GM12878 (cell line): ENCODE data around the gene ARHGAP30. TPM values are rescaled to one million over a fixed set of nuclear protein-coding genes. Genes with fewer than 3 reads are reported as not detected.
A peak's percentile ranks its signal among the peaks of the same experiment; 100 is the strongest.

Experiments used
- CBFB ChIP-seq: IDR thresholded peaks from 2 replicates; pipeline ENCODE4 v1.6.1; 2016; ENCODE audit warnings: antibody characterized with exemption, low read depth
- ESRRA ChIP-seq: IDR thresholded peaks from 2 replicates; pipeline ENCODE4 v1.6.1; 2012; ENCODE audit warnings: mild to moderate bottlenecking, low read length, improper control_type of control experiment
- ETV6 ChIP-seq, 2 experiments: fragments of 450-650 bp in 1 of 2; IDR thresholded peaks in 1 of 2; conservative IDR thresholded peaks in 1 of 2; 2 replicates each; pipeline ENCODE4 v1.6.1; 2014; ENCODE audit warnings: antibody characterized with exemption in 1 of 2, borderline replicate concordance in 1 of 2, low read depth in 1 of 2, mild to moderate bottlenecking in 1 of 2, moderate library complexity in 1 of 2
- FOS ChIP-seq: IDR thresholded peaks from 3 replicates; pipeline ENCODE4 v1.6.1; 2011; ENCODE audit warnings: borderline replicate concordance; ENCODE audit not compliant: insufficient read length; ENCODE audit errors: extremely low read depth
- FOXK2 ChIP-seq: fragments of 450-650 bp; IDR thresholded peaks from 2 replicates; pipeline ENCODE4 v1.6.1; 2017; ENCODE audit warnings: mild to moderate bottlenecking, moderate library complexity
- GABPA ChIP-seq: IDR thresholded peaks from 2 replicates; pipeline ENCODE4 v1.6.1; 2014; ENCODE audit warnings: antibody characterized with exemption, low read depth, mild to moderate bottlenecking, inconsistent platforms
- HDAC2 ChIP-seq: fragments of 200-600 bp; sonication (generic); IDR thresholded peaks from 2 replicates; pipeline ENCODE4 v1.6.1; 2017
- IKZF1 ChIP-seq: fragments of 450-650 bp; conservative IDR thresholded peaks from 2 replicates; pipeline ENCODE4 v1.6.1; 2017; ENCODE audit warnings: antibody characterized with exemption, mild to moderate bottlenecking
- KAT2A ChIP-seq: conservative IDR thresholded peaks from 2 replicates; pipeline ENCODE4 v1.6.1; 2011; ENCODE audit warnings: low read depth, low read length; ENCODE audit not compliant: control insufficient read depth
- NFIC ChIP-seq: IDR thresholded peaks from 2 replicates; pipeline ENCODE4 v1.6.1; 2012; ENCODE audit warnings: low read depth, mild to moderate bottlenecking, inconsistent platforms, low read length, moderate library complexity
- RB1 ChIP-seq: fragments of 450-650 bp; formaldehyde crosslinking; IDR thresholded peaks from 2 replicates; pipeline ENCODE4 v1.6.1; 2017; ENCODE audit warnings: mild to moderate bottlenecking, borderline replicate concordance
- RELA ChIP-seq: fragments of 450-650 bp; IDR thresholded peaks from 2 replicates; pipeline ENCODE4 v1.8.0; 2014; ENCODE audit warnings: borderline replicate concordance; ENCODE audit not compliant: partially characterized antibody
- SMAD1 ChIP-seq: fragments of 450-650 bp; IDR thresholded peaks from 2 replicates; pipeline ENCODE4 v1.6.1; 2018; ENCODE audit warnings: mild to moderate bottlenecking, low read depth; ENCODE audit not compliant: partially characterized antibody
- SPI1 ChIP-seq: IDR thresholded peaks from 2 replicates; pipeline ENCODE4 v1.6.1; 2011; ENCODE audit warnings: low read depth, mild to moderate bottlenecking, low read length, moderate library complexity, borderline replicate concordance; ENCODE audit not compliant: insufficient read depth
- SUZ12 ChIP-seq: fragments of 200-600 bp; sonication (generic); IDR thresholded peaks from one replicate; pipeline ENCODE4 v1.6.1; 2018; ENCODE audit warnings: antibody characterized with exemption, mild to moderate bottlenecking; ENCODE audit not compliant: unreplicated experiment
- TARDBP ChIP-seq: IDR thresholded peaks from 2 replicates; pipeline ENCODE4 v1.6.1; 2016; ENCODE audit warnings: borderline replicate concordance
- ZNF217 ChIP-seq: fragments of 450-650 bp; IDR thresholded peaks from 2 replicates; pipeline ENCODE4 v1.6.1; 2017; ENCODE audit warnings: antibody characterized with exemption, mild to moderate bottlenecking
- ZNF384 ChIP-seq: IDR thresholded peaks from 2 replicates; pipeline ENCODE4 v1.6.1; 2012; ENCODE audit warnings: low read depth, mild to moderate bottlenecking, low read length, improper control_type of control experiment, borderline replicate concordance
- polyA plus RNA-seq, 11 experiments: library from polyadenylated mRNA; depleted of rRNA in 4 of 11; unstranded in 6 of 11; stranded (reverse) in 5 of 11; fragments of >200 nt; fragmentation: Nextera tagmentation in 4 of 11; fragmentation: Illumina TruSeq in 1 of 11; extraction: Ambion mirVana in 4 of 11; extraction: Trizol in 1 of 11; gene quantifications; 1 replicate in 1 of 11; 2 replicates in 10 of 11; pipeline versions ENCODE4 v1.2.1 to v1.2.3, GENCODE V29; 2011 to 2016; ENCODE audit warnings: inconsistent platforms in 2 of 11, missing spikeins in 2 of 11, low read depth in 1 of 11
- total RNA-seq, 4 experiments: library from RNA; depleted of rRNA in 3 of 4; stranded (reverse); fragments of >200 nt in 3 of 4; fragmentation: Illumina TruSeq in 1 of 4; extraction: Trizol in 1 of 4; gene quantifications; 2 replicates each; pipeline versions ENCODE4 v1.2.1 to v1.2.3, GENCODE V29; 2013 to 2021
- TF ChIP-seq, protein P1 (sequence below): fragments of 450-650 bp; IDR thresholded peaks from 2 replicates; pipeline ENCODE4 v1.6.1; 2018; ENCODE audit warnings: borderline replicate concordance, mild to moderate bottlenecking; ENCODE audit not compliant: partially characterized antibody
- TF ChIP-seq, protein P2 (sequence below): IDR thresholded peaks from 2 replicates; pipeline ENCODE4 v1.6.1; 2011; ENCODE audit warnings: low read depth, low read length, improper control_type of control experiment, borderline replicate concordance
- TF ChIP-seq, protein P3 (sequence below): fragments of 450-650 bp; IDR thresholded peaks from 2 replicates; pipeline ENCODE4 v1.6.1; 2017; ENCODE audit warnings: low read depth, mild to moderate bottlenecking, moderate library complexity
- TF ChIP-seq, protein P4 (sequence below): IDR thresholded peaks from 2 replicates; pipeline ENCODE4 v1.6.1; 2011; ENCODE audit warnings: borderline replicate concordance, low read depth, mild to moderate bottlenecking, moderate library complexity, mixed read lengths, low read length; ENCODE audit not compliant: insufficient read depth; ENCODE audit errors: extremely low read length
- TF ChIP-seq, protein P5 (sequence below): IDR thresholded peaks from 2 replicates; pipeline ENCODE4 v1.6.1; 2012; ENCODE audit warnings: low read length, inconsistent platforms

ARHGAP30 gene
- total and polyA plus RNA-seq, 10 of the 15 experiments (the other 5 are each of a cell fraction or from before 2014, with no cell fraction given) = 12.9 to 143 (median 76.3) TPM

DNA sequence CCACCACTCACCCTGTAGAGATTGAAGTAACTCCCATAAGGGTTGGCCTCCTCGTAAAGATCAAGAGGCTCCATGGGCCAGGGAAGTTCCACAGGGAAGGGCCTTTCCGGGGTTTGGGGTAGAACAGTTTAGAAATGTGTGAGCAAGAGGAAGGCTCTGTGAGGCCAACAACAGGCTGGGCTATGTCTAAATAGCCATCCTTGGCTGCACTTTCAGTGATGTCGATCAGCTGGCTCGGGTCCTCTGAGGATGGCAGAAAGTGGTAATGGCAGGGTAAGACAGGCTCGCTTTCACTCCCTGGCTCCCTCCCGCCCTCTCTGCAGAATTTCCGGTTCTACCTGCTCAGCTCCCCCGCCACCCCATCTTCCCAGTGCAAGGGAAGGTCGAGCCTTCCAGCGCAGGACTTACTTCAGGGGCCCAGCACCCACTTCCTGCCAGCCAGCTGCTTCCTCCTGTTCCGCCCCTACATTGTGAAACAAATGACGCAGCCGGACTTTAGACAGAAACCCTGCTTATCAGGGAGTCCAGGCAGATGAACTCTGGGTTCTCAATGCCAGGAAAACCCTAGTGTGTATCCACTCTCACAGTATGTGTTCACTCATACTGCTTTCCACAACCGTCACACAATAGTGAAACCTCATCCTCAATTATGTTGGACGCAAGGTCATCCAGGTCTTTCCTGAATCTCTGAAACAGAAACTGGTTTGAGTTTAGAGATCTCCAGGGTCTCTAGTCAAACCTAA lies 56.0 kb downstream of the ARHGAP30 start (continued):
- TF ChIP-seq, protein P1, sequence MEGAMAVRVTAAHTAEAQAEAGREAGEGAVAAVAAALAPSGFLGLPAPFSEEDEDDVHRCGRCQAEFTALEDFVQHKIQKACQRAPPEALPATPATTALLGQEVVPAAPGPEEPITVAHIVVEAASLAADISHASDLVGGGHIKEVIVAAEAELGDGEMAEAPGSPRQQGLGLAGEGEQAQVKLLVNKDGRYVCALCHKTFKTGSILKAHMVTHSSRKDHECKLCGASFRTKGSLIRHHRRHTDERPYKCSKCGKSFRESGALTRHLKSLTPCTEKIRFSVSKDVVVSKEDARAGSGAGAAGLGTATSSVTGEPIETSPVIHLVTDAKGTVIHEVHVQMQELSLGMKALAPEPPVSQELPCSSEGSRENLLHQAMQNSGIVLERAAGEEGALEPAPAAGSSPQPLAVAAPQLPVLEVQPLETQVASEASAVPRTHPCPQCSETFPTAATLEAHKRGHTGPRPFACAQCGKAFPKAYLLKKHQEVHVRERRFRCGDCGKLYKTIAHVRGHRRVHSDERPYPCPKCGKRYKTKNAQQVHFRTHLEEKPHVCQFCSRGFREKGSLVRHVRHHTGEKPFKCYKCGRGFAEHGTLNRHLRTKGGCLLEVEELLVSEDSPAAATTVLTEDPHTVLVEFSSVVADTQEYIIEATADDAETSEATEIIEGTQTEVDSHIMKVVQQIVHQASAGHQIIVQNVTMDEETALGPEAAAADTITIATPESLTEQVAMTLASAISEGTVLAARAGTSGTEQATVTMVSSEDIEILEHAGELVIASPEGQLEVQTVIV = no peak
- TF ChIP-seq ZNF384 (no peak), SUZ12 (no peak), TARDBP (0 out of 2 replicates have a peak, but pooled peaks have one; percentile 43), SMAD1 (no peak), ZNF217 (no peak; the same call in 1 of the 2 replicates), FOS (no peak), ESRRA (no peak), HDAC2 (no peak), ETV6 (conservative IDR thresholded peaks at IDR 0.05 in 1 of 2, IDR thresholded peaks at IDR 0.05 in 1 of 2; ENCODE audit: borderline replicate concordance in 1 of 2, low read depth in 1 of 2) (peak in 1 of 2 experiments; percentile 93; a peak in 2 of 4 replicates), RB1 (no peak), KAT2A (no peak), NFIC (peak; percentile 75), SPI1 (peak; percentile 71), CBFB (no peak; the same call in 1 of the 2 replicates), GABPA (peak; percentile 82), RELA (peak; percentile 71), IKZF1 (peak; percentile 96), FOXK2 (no peak)
- TF ChIP-seq, protein P2, sequence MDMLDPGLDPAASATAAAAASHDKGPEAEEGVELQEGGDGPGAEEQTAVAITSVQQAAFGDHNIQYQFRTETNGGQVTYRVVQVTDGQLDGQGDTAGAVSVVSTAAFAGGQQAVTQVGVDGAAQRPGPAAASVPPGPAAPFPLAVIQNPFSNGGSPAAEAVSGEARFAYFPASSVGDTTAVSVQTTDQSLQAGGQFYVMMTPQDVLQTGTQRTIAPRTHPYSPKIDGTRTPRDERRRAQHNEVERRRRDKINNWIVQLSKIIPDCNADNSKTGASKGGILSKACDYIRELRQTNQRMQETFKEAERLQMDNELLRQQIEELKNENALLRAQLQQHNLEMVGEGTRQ = no peak
- TF ChIP-seq, protein P3, sequence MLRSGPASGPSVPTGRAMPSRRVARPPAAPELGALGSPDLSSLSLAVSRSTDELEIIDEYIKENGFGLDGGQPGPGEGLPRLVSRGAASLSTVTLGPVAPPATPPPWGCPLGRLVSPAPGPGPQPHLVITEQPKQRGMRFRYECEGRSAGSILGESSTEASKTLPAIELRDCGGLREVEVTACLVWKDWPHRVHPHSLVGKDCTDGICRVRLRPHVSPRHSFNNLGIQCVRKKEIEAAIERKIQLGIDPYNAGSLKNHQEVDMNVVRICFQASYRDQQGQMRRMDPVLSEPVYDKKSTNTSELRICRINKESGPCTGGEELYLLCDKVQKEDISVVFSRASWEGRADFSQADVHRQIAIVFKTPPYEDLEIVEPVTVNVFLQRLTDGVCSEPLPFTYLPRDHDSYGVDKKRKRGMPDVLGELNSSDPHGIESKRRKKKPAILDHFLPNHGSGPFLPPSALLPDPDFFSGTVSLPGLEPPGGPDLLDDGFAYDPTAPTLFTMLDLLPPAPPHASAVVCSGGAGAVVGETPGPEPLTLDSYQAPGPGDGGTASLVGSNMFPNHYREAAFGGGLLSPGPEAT = peak; percentile 77
- TF ChIP-seq, protein P4, sequence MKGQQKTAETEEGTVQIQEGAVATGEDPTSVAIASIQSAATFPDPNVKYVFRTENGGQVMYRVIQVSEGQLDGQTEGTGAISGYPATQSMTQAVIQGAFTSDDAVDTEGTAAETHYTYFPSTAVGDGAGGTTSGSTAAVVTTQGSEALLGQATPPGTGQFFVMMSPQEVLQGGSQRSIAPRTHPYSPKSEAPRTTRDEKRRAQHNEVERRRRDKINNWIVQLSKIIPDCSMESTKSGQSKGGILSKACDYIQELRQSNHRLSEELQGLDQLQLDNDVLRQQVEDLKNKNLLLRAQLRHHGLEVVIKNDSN = no peak
- TF ChIP-seq, protein P5, sequence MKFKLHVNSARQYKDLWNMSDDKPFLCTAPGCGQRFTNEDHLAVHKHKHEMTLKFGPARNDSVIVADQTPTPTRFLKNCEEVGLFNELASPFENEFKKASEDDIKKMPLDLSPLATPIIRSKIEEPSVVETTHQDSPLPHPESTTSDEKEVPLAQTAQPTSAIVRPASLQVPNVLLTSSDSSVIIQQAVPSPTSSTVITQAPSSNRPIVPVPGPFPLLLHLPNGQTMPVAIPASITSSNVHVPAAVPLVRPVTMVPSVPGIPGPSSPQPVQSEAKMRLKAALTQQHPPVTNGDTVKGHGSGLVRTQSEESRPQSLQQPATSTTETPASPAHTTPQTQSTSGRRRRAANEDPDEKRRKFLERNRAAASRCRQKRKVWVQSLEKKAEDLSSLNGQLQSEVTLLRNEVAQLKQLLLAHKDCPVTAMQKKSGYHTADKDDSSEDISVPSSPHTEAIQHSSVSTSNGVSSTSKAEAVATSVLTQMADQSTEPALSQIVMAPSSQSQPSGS = peak; percentile 65
